Testis (tissue), 3 donors: Measurements from ENCODE around the gene ERGIC3. TPM values are rescaled to one million over a fixed set of nuclear protein-coding genes. Genes with fewer than 3 reads are reported as not detected.
A peak's percentile ranks its signal among the peaks of the same experiment; 100 is the strongest.

ENCODE experiments used
- DNase-seq: peaks from one replicate; pipeline ENCODE4 v3.0.0-alpha.2; 2019
- H3K27ac ChIP-seq, 2 donors: fragments of 200-600 bp; sonication (generic); one replicate each; pipeline ENCODE4 v1.5.1; 2019
- H3K27me3 ChIP-seq: fragments of 200-600 bp; sonication (generic); one replicate; pipeline ENCODE4 v1.5.1; 2019
- H3K36me3 ChIP-seq: fragments of 200-600 bp; sonication (generic); one replicate; pipeline ENCODE4 v1.5.1; 2017; ENCODE audit warnings: low read depth; ENCODE audit errors: missing control alignments
- H3K4me1 ChIP-seq: fragments of 200-600 bp; sonication (generic); one replicate; pipeline ENCODE4 v1.5.1; 2019
- H3K4me3 ChIP-seq, 2 donors: fragments of 200-600 bp; sonication (generic); one replicate each; pipeline ENCODE4 v1.5.1; 2017 to 2019
- H3K9me3 ChIP-seq: fragments of 200-600 bp; sonication (generic); one replicate; pipeline ENCODE4 v1.5.1; 2017
- CTCF ChIP-seq, 3 experiments: fragments of 450-650 bp in 2 of 3; fragments of 200-600 bp in 1 of 3; sonication (generic) in 1 of 3; IDR thresholded peaks; one replicate each; pipeline ENCODE4 v1.5.1; 2016 to 2019; ENCODE audit warnings: antibody characterized with exemption in 3 of 3, mild to moderate bottlenecking in 2 of 3, moderate library complexity in 1 of 3
- POLR2A ChIP-seq: fragments of 450-650 bp; IDR thresholded peaks from one replicate; pipeline ENCODE4 v1.6.1; 2017; ENCODE audit warnings: antibody characterized with exemption, mild to moderate bottlenecking, moderate library complexity
- WGBS, 2 donors: methylation state at CpG; one replicate each; pipeline ENCODE4 v1.1.5; 2018; 5-methylcytosine and 5-hydroxymethylcytosine counted together
- intact Hi-C: fragments of 100-400 bp; cut with DNase I; formaldehyde crosslinking; loops from one replicate; pipeline ENCODE4 v1.15.1; 2023; ENCODE audit warnings: low total_unique reads
- polyA plus RNA-seq: library from polyadenylated mRNA; stranded (reverse); fragments of 350-450 nt; fragmentation: Illumina TruSeq; extraction: RNeasy Lipid Tissue Mini Kit (QIAGEN cat#74804); gene quantifications from one replicate; pipeline ENCODE4 v1.2.3, GENCODE V29; 2014; ENCODE audit warnings: low read depth, low replicate concordance; ENCODE audit not compliant: insufficient read depth
- total RNA-seq, 2 donors: library from RNA; depleted of rRNA; stranded (reverse); fragments of >200 nt; gene quantifications; one replicate each; pipeline ENCODE4 v1.2.3, GENCODE V29; 2016

The ERGIC3 gene
- total and polyA plus RNA-seq, 3 donors from 2014 or later = 337 to 493 (median 338) TPM

- no peak for DNase-seq
- H3K27me3 ChIP-seq = no peaks in the 10 kb centered on the region
- no peaks in the 10 kb centered on the region for H3K4me1 ChIP-seq
- 89 to 96% methylated on average over 1 of the region's 1 CpG for WGBS, 2 donors
- no peaks in the 10 kb centered on the region for H3K9me3 ChIP-seq
- intact Hi-C loops = no loop called here
- no peak overlapping the region for H3K27ac ChIP-seq
- TF ChIP-seq POLR2A = no peak
- TF ChIP-seq CTCF (IDR thresholded peaks at IDR 0.05) = no peak
- H3K36me3 ChIP-seq = no peaks in the 10 kb centered on the region
- H3K4me3 ChIP-seq = no peak overlapping the region
Measured at GRCh38 chr20:35525639-35526038, 16.2 kb upstream of the ERGIC3 start.

- DNase-seq = no peak
- H3K4me1 ChIP-seq = no peaks in the 10 kb centered on the region
- intact Hi-C loops = no loop called here
- WGBS, 2 donors = 89% methylated on average over 12 of the region's 12 CpGs
- no peaks in the 10 kb centered on the region for H3K27me3 ChIP-seq
- H3K9me3 ChIP-seq = no peaks in the 10 kb centered on the region
- no peak overlapping the region for H3K27ac ChIP-seq
- H3K4me3 ChIP-seq = no peak overlapping the region
- TF ChIP-seq POLR2A (no peak), CTCF (IDR thresholded peaks at IDR 0.05) (no peak)
- no peaks in the 10 kb centered on the region for H3K36me3 ChIP-seq
Measured at GRCh38 chr20:35527122-35527769, 14.6 kb upstream of the ERGIC3 start.

- Histone ChIP-seq H3K4me3 (no peak within 1 kb of the TSS), H3K27me3 (no peaks in the 10 kb centered on the region), H3K9me3 (no peaks in the 10 kb centered on the region), H3K36me3 (no peaks in the 10 kb centered on the region), H3K27ac (no peak within 1 kb of the TSS), H3K4me1 (no peaks in the 10 kb centered on the region)
- TF ChIP-seq POLR2A (no peak), CTCF (IDR thresholded peaks at IDR 0.05) (no peak)
- DNase-seq = no peak
- intact Hi-C loops = no loop called here
- 90 to 92% methylated on average over 2 of the region's 2 CpGs for WGBS, 2 donors
Measured at GRCh38 chr20:35529552-35529951, 12.3 kb upstream of the ERGIC3 start, which contains the start of gene C20orf173. TSS of gene C20orf173 (minus strand) at chr20:35529652. CDS start at chr20:35529373, 279 bp downstream.

- WGBS, 2 donors = 40 to 43% methylated on average over 10 to 11 of the region's 11 CpGs
- intact Hi-C loops = no loop called here
- DNase-seq = peak; percentile 75
- H3K4me1 ChIP-seq = peaks cover 12% of the 10 kb centered on the region
- TF ChIP-seq POLR2A (no peak), CTCF (IDR thresholded peaks at IDR 0.05) (no peak)
- no peaks in the 10 kb centered on the region for H3K36me3 ChIP-seq
- no peaks in the 10 kb centered on the region for H3K27me3 ChIP-seq
- H3K4me3 ChIP-seq = no peak overlapping the region
- no peaks in the 10 kb centered on the region for H3K9me3 ChIP-seq
- H3K27ac ChIP-seq = no peak overlapping the region
Measured at GRCh38 chr20:35539756-35540212, 2.1 kb upstream of the ERGIC3 start.
